Esophagus squamous epithelium (tissue), 5 donors: Measurements from ENCODE around the gene SEC61A1. TPM values are rescaled to one million over a fixed set of nuclear protein-coding genes. Genes with fewer than 3 reads are reported as not detected.
A peak's percentile ranks its signal among the peaks of the same experiment; 100 is the strongest.

ENCODE experiments used
- DNase-seq: peaks from one replicate; lab custom pipeline; 2025; lab: John Stamatoyannopoulos, UW
- H3K27ac ChIP-seq, 4 donors: fragments of 200-600 bp; sonication (generic); one replicate each; pipeline ENCODE4 v1.5.1; 2016 to 2019; ENCODE audit warnings: mild to moderate bottlenecking in 1 of 4
- H3K27me3 ChIP-seq, 4 donors: fragments of 200-600 bp; sonication (generic); 1 replicate in 3 of 4; 2 replicates in 1 of 4; pipeline versions ENCODE4 v1.5.1 to v1.6.0; 2017 to 2021; ENCODE audit warnings: antibody characterized with exemption in 1 of 4
- H3K36me3 ChIP-seq, 3 donors: fragments of 200-600 bp; sonication (generic); one replicate each; pipeline ENCODE4 v1.5.1; 2016 to 2019
- H3K4me1 ChIP-seq, 3 donors: fragments of 200-600 bp; sonication (generic); one replicate each; pipeline ENCODE4 v1.5.1; 2017 to 2019
- H3K4me3 ChIP-seq, 4 donors: fragments of 200-600 bp; sonication (generic); 1 replicate in 3 of 4; 2 replicates in 1 of 4; pipeline ENCODE4 v1.5.1; 2016 to 2019; ENCODE audit warnings: mild to moderate bottlenecking in 2 of 4, moderate library complexity in 1 of 4
- H3K9me3 ChIP-seq, 3 donors: fragments of 200-600 bp; sonication (generic); one replicate each; pipeline ENCODE4 v1.5.1; 2016 to 2019
- CTCF ChIP-seq, 6 experiments: fragments of 450-650 bp in 4 of 6; fragments of 200-600 bp in 2 of 6; sonication (generic) in 2 of 6; IDR thresholded peaks; one replicate each; pipeline ENCODE4 v1.5.1; 2016 to 2019; ENCODE audit warnings: antibody characterized with exemption in 6 of 6, mild to moderate bottlenecking in 4 of 6, moderate library complexity in 4 of 6
- POLR2A ChIP-seq, 4 donors: fragments of 450-650 bp; IDR thresholded peaks; one replicate each; pipeline ENCODE4 v1.6.1; 2017; ENCODE audit warnings: antibody characterized with exemption in 4 of 4, mild to moderate bottlenecking in 4 of 4, moderate library complexity in 3 of 4
- WGBS, 2 donors: methylation state at CpG; one replicate each; pipeline ENCODE4 v1.1.5; 2018; 5-methylcytosine and 5-hydroxymethylcytosine counted together
- intact Hi-C: fragments of 100-400 bp; cut with DNase I; formaldehyde crosslinking; loops from one replicate; pipeline ENCODE4 v1.15.0; 2022
- total RNA-seq, 4 donors: library from RNA; depleted of rRNA; stranded (reverse); fragments of >200 nt; gene quantifications; one replicate each; pipeline ENCODE4 v1.1.0, GENCODE V29; 2016
- donor health status: DM: yes; HTN: yes; CAD: no.

The SEC61A1 gene
- total RNA-seq, 4 donors from 2014 or later = 99.9 to 183 (median 124) TPM

GRCh38 chr3:128041344-128041743, 10.9 kb upstream of the SEC61A1 start:
- 38 to 69% methylated on average over 1 of the region's 1 CpG for WGBS, 2 donors
- H3K27me3 ChIP-seq = no peaks in the 10 kb centered on the region
- TF ChIP-seq CTCF (IDR thresholded peaks at IDR 0.05) (no peak), POLR2A (IDR thresholded peaks at IDR 0.05) (no peak)
- no peak for DNase-seq
- H3K4me1 ChIP-seq = no peaks in the 10 kb centered on the region
- H3K4me3 ChIP-seq = no peak overlapping the region
- intact Hi-C loops = no loop called here
- no peak overlapping the region for H3K27ac ChIP-seq
- no peaks in the 10 kb centered on the region for H3K36me3 ChIP-seq
- no peaks in the 10 kb centered on the region for H3K9me3 ChIP-seq

- Histone ChIP-seq H3K27ac (no peak overlapping the region), H3K9me3 (no peaks in the 10 kb centered on the region), H3K27me3 (no peaks in the 10 kb centered on the region), H3K36me3 (peaks cover 0 to 16% (median 0%) of the 10 kb centered on the region in 3 donors), H3K4me1 (peaks cover 25 to 39% (median 25%) of the 10 kb centered on the region in 3 donors), H3K4me3 (no peak overlapping the region)
- intact Hi-C loops = no loop called here
- 52 to 73% methylated on average over 3 of the region's 3 CpGs for WGBS, 2 donors
- TF ChIP-seq POLR2A (IDR thresholded peaks at IDR 0.05) = no peak
- no peak for TF ChIP-seq CTCF (IDR thresholded peaks at IDR 0.05)
- DNase-seq = no peak
Observed at GRCh38 chr3:128050597-128050996, 1.6 kb upstream of the SEC61A1 start.

GRCh38 chr3:128051459-128051836, 789 bp upstream of the SEC61A1 start:
- intact Hi-C loops = no loop called here
- WGBS, 2 donors = 13 to 14% methylated on average over 9 to 10 of the region's 10 CpGs
- Histone ChIP-seq H3K4me1 (peaks cover 25 to 42% (median 27%) of the 10 kb centered on the region in 3 donors), H3K4me3 (peak overlapping the region; percentile 93 to 98 (median 96)), H3K27ac (peak overlapping the region; percentile 87 to 98 (median 96)), H3K27me3 (no peaks in the 10 kb centered on the region), H3K9me3 (no peaks in the 10 kb centered on the region), H3K36me3 (peaks cover 0 to 24% (median 2%) of the 10 kb centered on the region in 3 donors)
- TF ChIP-seq POLR2A (IDR thresholded peaks at IDR 0.05) = no peak
- no peak for DNase-seq

- H3K4me1 ChIP-seq = peaks cover 25 to 42% (median 27%) of the 10 kb centered on the region in 3 donors
- TF ChIP-seq CTCF (IDR thresholded peaks at IDR 0.05) (no peak), POLR2A (IDR thresholded peaks at IDR 0.05) (no peak)
- no peaks in the 10 kb centered on the region for H3K27me3 ChIP-seq
- peak overlapping the region; percentile 93 to 98 (median 96) for H3K4me3 ChIP-seq
- peaks cover 0 to 38% (median 11%) of the 10 kb centered on the region in 3 donors for H3K36me3 ChIP-seq
- peak overlapping the region; percentile 94 to 98 (median 98) for H3K27ac ChIP-seq
- intact Hi-C loops = no loop called here
- no peak for DNase-seq
- 1 to 4% methylated on average over 9 to 15 of the region's 33 CpGs for WGBS, 2 donors
- no peaks in the 10 kb centered on the region for H3K9me3 ChIP-seq
Observed at GRCh38 chr3:128052595-128053351, 536 bp downstream of the SEC61A1 start.

- intact Hi-C loops = no loop called here
- Histone ChIP-seq H3K4me3 (peak overlapping the region in 3 of 4 donors; percentile 93 to 98 (median 95)), H3K4me1 (peaks cover 25 to 42% (median 27%) of the 10 kb centered on the region in 3 donors), H3K27ac (peak overlapping the region in 3 of 4 donors; percentile 15 to 98 (median 98)), H3K9me3 (no peaks in the 10 kb centered on the region), H3K27me3 (no peaks in the 10 kb centered on the region), H3K36me3 (peaks cover 0 to 46% (median 15%) of the 10 kb centered on the region in 3 donors)
- no peak for TF ChIP-seq CTCF (IDR thresholded peaks at IDR 0.05)
- no peak for TF ChIP-seq POLR2A (IDR thresholded peaks at IDR 0.05)
- WGBS, 2 donors = 56 to 59% methylated on average over 6 of the region's 6 CpGs
- no peak for DNase-seq
Observed at GRCh38 chr3:128053614-128054013, 1.4 kb downstream of the SEC61A1 start.
